Measurements from ENCODE around the gene IFNL2.

IFNL2 gene

DNA sequence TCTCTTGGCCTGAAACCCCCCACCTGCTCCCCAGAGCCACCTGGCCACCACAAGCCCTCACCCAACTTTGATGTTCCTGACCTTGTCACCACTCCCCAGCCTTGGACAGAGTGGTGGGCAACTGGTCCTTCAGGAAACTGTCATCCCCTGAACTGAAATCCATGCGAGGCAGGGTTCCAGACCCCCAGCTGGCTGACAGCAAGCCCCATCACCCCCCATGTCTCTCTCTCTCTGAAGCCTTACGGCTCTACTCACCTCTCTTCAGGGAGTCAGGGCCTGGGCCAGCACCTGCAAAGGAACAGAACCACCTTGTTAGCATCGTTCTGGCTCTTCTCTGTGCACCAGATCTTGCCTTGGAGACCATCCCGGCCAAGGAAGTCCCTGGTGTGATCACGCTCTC is 49.9 kb downstream of the IFNL2 start:
- no peak for DNase-seq (ENCODE audit: low read depth)

DNA sequence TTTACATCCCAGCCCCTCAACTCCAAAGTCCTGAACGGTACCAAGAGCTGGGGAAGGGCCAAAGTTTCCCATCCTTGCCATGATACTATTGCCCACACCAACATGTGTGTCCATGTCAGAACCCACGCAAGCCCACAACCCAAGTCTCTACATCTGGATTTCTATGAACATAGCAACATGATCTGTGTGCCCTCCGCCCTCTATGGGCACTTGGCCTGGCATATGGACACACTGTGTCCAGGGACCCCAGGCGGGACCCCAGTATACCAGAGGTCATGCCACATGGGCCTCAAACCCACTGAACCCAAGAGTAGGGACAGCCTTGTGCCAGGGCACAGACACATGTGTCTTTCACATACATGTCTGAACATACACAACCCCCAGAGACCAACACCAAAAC is 50.5 kb downstream of the IFNL2 start:
- no peak for DNase-seq (ENCODE audit: low read depth)

DNA sequence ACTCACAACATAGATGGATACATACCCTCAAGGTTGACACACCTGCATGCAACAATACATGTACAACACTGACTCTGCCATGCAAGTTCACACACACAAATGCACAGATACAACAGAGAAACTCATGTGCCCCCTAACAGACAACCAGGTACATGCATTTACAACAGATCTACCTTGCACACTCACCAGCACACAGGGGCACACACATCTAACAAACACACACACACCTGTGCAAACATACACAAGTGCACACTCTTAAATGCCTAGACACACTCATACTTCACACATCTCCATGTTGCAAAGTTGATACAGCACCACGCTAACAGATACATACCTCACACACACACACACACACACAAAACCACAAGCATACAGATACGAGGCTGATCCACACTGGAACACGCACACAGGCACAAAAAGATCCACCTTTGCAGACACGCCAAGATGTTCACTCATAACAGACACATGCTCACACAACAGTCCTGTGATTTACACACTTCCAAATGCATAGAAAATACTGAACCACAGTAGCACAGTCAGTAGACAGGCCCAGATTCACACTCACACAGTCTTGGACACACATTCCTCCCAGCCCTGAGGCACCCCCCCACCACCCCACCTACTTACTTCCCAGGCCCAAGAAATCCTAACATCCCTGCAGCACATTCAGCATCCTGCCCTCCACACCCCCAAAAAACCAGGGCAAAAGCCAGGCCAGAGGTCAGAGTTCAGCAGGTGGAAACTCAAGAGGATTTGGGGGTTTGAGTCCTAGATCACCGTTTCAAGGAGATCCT is 51.1 kb downstream of the IFNL2 start:
- DNase-seq (ENCODE audit: low read depth), result no peak

All from stimulated activated CD8-positive, alpha-beta memory T cell treated with anti-CD3 and anti-CD28 coated beads, Interleukin-12 subunit alpha, Interleukin-12 subunit beta, amount 100 ng/mL, for 1 hour (primary cell).